GM18511 (cell line): ENCODE results near the gene ABHD13.
"Not testable (repeated sequence)": the region's sequence is repeated elsewhere in the genome, so short reads cannot be mapped to it uniquely, and the experiment has no call there.

Experiments
- ATAC-seq: cut with Tn5 transposase; IDR thresholded peaks from one replicate; pipeline ENCODE4 v1.9.1; 2021; ENCODE audit warnings: mild to moderate bottlenecking, moderate library complexity; ENCODE audit not compliant: unreplicated experiment

ABHD13 gene

GRCh38 chr13:108223687-108224503 is 5.7 kb downstream of the ABHD13 start:
- ATAC-seq, result no peak

GRCh38 chr13:108225440-108225839 is 7.2 kb downstream of the ABHD13 start:
- ATAC-seq, result peak; percentile 70

GRCh38 chr13:108226184-108226583 is 8.0 kb downstream of the ABHD13 start:
- ATAC-seq, result peak; percentile 51

GRCh38 chr13:108227651-108228272 is 9.6 kb downstream of the ABHD13 start:
- ATAC-seq, result peak; percentile 46

GRCh38 chr13:108230377-108230776 is 12.2 kb downstream of the ABHD13 start:
- no peak for ATAC-seq

- ATAC-seq, result peak; percentile 75
Observed at GRCh38 chr13:108249150-108249549, 31.0 kb downstream of the ABHD13 start.

- ATAC-seq, result no peak
Observed at GRCh38 chr13:108257248-108257647, 39.1 kb downstream of the ABHD13 start.

GRCh38 chr13:108263621-108264355 is 45.6 kb downstream of the ABHD13 start:
- no peak for ATAC-seq

GRCh38 chr13:108266321-108266990 is 48.3 kb downstream of the ABHD13 start:
- ATAC-seq, result no peak

- no peak for ATAC-seq
Observed at GRCh38 chr13:108267347-108267746, 49.2 kb downstream of the ABHD13 start.

GRCh38 chr13:108267855-108268254 is 49.7 kb downstream of the ABHD13 start:
- ATAC-seq, result not testable (repeated sequence)

GRCh38 chr13:108268466-108269112 is 50.4 kb downstream of the ABHD13 start:
- peak; percentile 8 for ATAC-seq

- ATAC-seq, result peak; percentile 78
Observed at GRCh38 chr13:108269601-108270328, 51.6 kb downstream of the ABHD13 start, which contains the start of gene TNFSF13B. TSS of gene TNFSF13B (plus strand) at chr13:108269718. CDS start at chr13:108269896, 178 bp downstream.

GRCh38 chr13:108270442-108270841 is 52.2 kb downstream of the ABHD13 start:
- peak; percentile 26 for ATAC-seq

GRCh38 chr13:108272333-108272732 is 54.1 kb downstream of the ABHD13 start:
- no peak for ATAC-seq

GRCh38 chr13:108273429-108274118 is 55.4 kb downstream of the ABHD13 start:
- ATAC-seq, result no peak

- ATAC-seq, result no peak
Observed at GRCh38 chr13:108274718-108275117, 56.5 kb downstream of the ABHD13 start.

GRCh38 chr13:108276060-108276459 is 57.9 kb downstream of the ABHD13 start:
- ATAC-seq, result no peak

GRCh38 chr13:108278466-108278865 is 60.3 kb downstream of the ABHD13 start:
- no peak for ATAC-seq
